ENCODE measurements around the gene TNS4.

TNS4 gene

GRCh38 chr17:40453881-40454612 is 47.4 kb downstream of the TNS4 start:
- DNase-seq = no peak

DNA sequence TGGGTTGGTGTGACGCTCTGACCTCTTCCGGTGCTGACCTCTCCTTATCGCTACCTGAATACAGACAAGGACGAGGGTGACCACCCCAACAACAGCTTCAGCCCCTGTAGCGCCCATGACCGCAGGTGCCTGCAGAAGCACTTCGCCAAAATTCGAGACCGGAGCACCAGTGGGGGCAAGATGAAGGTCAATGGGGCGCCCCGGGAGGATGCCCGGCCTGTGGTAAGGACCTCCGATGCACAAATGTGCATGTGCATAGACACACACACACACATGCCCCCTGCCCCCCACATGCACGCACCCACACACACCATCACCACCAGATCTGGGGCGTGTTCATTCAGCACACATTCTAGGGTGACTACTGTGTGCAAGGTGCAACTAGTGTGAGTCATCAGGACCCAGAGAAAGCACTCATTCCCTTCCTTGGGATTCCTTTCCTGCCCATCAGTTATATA is 48.5 kb downstream of the TNS4 start:
- no peak for DNase-seq

DNA sequence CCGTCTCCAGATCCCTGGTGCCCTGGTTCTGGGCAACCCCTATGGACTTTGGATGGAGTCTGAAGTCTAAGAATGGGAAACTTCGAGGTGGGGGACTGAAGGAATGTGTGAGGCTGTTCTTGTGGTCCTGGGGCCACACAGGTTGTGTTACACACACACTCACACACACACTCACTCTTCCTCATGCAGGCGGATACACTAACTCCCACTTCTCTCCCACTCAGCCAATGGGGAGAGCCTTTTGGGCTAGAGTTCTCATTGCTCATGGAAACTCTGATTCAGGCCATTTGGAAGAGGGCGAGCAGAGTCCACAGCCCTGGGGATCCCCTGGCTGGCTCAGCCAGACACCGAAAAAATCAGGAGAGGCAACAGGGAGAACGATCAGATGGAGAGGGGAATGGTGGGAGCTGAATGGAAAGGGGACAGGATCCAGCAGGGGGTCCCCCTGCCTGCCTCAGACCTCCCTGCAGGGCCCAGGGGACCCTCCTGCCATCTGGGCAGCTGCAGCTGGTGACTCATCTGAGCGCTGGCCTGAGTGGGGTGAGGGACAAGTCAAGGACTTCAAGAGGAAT is 49.1 kb downstream of the TNS4 start:
- peak in 1 of 2 experiments; percentile 29 for DNase-seq

GRCh38 chr17:40451420-40451819 is 50.0 kb downstream of the TNS4 start:
- DNase-seq = no peak

DNA sequence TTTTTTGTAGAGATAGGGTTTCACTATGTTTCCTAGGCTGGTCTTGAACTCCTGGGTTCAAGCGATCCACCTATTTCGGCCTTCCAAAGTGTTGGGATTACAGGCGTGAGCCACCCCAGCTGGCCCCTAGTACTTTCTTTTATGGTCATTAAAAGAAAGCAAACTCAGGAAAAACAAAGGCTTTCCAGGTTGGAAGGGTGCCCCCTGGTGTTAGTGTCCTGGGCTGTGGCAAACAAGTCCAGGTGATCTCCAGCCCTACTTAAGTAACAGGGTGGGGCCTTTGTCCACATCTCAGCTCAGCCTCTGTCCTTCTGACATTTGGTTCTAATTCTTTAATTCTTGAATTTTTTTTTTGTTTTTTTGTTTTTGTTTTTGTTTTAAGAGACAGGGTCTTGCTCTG is 51.2 kb downstream of the TNS4 start:
- peak; percentile 54 to 67 for DNase-seq

- no peak for DNase-seq
Measured at GRCh38 chr17:40448639-40449261, 52.7 kb downstream of the TNS4 start.

GRCh38 chr17:40448213-40448638 is 53.2 kb downstream of the TNS4 start:
- peak in 1 of 2 experiments; percentile 16 for DNase-seq

DNA sequence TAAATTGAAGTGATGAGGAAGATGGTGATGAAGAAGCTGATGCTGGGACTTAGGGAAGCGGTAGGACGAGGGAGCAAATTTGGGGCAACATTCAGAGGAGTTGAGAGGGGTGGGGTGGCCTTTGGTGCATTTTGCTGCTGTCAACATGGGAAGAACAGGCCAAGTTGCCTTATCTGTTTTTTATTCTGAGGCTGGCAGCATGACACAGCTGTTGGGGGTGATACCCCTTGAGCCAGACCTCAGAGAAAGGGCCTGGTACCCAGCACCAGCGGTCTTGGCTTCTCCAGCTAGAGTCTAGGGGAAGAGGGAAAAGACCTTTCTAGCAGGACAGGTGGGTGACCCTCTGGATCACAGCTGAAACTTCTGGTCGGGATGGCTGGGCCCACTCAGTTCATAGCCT is 53.6 kb downstream of the TNS4 start:
- DNase-seq = no peak

DNA sequence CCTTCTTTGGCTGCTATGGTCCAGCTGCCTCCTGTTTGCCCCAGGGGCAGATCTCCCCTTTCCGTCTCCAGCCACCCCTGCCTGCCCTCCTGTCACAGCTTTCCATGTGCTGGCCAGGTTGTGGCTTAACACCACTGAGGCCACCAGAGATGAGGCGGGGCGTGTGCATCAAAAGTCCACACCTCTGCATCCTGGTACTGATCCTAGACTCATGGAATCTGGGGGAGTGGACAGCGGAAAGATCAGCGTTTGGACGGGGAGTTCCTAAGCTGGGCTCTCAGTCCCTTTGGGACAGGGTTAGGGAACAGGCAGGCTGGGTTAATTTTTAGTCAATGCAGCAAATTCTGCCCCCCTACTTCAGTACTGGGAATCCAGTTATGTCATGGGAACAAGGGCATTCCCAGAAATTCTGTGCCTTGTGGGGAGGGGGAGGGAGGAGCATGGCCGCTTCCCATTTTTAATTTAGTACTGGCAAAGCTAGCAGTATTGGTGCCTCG is 54.2 kb downstream of the TNS4 start:
- no peak for DNase-seq

- no peak for DNase-seq
Measured at GRCh38 chr17:40445751-40446468, 55.5 kb downstream of the TNS4 start.

- peak; percentile 39 for DNase-seq
Measured at GRCh38 chr17:40443988-40444899, 57.2 kb downstream of the TNS4 start.

DNA sequence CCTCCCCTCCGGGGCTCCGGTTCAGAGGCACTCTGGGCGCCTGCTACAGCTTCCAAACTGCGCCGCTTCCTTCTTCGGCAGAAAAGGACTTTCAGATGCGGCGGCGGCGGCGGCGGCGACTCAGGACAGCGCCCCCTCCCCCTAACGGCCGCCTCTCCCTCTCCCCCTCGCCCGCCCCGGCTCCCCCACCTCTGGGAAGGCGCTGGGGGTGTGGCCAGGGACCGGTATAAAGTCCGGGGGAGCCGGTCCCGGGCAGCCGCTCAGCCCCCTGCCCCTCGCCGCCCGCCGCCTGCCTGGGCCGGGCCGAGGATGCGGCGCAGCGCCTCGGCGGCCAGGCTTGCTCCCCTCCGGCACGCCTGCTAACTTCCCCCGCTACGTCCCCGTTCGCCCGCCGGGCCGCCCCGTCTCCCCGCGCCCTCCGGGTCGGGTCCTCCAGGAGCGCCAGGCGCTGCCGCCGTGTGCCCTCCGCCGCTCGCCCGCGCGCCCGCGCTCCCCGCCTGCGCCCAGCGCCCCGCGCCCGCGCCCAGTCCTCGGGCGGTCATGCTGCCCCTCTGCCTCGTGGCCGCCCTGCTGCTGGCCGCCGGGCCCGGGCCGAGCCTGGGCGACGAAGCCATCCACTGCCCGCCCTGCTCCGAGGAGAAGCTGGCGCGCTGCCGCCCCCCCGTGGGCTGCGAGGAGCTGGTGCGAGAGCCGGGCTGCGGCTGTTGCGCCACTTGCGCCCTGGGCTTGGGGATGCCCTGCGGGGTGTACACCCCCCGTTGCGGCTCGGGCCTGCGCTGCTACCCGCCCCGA is 58.0 kb downstream of the TNS4 start, which contains the start of gene IGFBP4:
Gene IGFBP4 (plus strand): TSS at position 255 of the 792 bp plus-strand sequence. CDS start 286 bp downstream, at position 541.
- DNase-seq = peak; percentile 72 to 77

DNA sequence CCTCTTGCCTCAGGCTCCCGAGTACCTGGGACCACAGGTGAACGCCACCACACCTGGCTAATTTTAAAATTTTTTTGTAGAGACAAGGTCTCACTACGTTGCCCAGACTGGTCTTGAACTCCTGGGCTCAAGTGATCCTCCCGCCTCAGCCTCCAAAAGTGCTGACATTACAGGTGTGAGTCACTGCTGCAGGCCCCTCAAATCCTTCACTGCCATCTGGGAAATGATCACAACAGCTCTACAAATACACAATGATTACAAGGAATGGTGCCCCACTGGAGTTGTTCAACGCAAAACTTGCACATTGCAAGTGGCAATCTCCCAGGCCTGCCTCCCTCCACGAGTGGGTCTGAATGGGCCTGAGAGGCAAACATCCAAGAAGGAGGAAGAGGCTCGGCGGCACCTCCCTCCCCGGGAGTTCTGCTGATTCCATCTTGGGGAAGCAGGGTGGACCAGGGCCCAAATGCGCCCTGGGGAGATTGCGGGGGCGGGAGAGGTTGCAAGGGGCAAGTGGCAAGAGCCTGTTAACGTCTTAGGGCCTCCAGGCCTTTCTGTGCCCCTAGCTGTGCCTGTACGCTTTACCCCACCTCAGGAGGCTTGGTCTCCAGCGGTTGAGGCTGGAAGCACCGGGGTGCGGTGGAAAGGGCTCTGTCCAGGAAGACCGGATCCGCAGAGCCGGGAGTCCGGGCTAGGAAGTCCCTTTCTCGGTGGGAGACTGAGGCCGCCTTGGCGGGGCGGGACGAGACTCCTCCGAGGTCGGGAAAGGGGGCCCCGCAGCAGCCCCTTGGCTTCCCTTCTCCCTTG is 58.8 kb downstream of the TNS4 start:
- peak in 1 of 2 experiments; percentile 11 for DNase-seq

GRCh38 chr17:40440166-40440565 is 61.3 kb downstream of the TNS4 start:
- no peak for DNase-seq

- DNase-seq = no peak
Measured at GRCh38 chr17:40437095-40437732, 64.2 kb downstream of the TNS4 start.

DNA sequence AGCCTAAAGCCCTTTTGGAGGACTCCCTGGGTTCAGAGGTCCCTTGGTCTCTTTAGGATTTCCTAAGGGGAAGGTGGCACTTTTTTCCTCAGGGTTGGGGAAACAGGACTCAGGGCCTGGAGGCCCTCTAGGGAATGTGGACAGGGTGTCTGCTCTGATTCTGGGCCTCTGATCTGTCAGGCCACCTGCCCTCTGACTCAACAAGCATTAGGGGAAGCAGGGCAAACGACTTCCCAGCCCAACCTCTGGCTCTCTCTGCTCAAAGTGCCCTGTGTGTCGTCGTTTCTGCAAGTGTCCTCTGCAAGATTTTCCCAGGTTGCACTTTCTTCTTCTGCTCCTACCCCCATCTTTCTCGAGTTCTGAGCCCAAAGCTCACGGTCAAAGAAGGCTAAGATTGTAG is 64.8 kb downstream of the TNS4 start:
- DNase-seq = no peak

DNA sequence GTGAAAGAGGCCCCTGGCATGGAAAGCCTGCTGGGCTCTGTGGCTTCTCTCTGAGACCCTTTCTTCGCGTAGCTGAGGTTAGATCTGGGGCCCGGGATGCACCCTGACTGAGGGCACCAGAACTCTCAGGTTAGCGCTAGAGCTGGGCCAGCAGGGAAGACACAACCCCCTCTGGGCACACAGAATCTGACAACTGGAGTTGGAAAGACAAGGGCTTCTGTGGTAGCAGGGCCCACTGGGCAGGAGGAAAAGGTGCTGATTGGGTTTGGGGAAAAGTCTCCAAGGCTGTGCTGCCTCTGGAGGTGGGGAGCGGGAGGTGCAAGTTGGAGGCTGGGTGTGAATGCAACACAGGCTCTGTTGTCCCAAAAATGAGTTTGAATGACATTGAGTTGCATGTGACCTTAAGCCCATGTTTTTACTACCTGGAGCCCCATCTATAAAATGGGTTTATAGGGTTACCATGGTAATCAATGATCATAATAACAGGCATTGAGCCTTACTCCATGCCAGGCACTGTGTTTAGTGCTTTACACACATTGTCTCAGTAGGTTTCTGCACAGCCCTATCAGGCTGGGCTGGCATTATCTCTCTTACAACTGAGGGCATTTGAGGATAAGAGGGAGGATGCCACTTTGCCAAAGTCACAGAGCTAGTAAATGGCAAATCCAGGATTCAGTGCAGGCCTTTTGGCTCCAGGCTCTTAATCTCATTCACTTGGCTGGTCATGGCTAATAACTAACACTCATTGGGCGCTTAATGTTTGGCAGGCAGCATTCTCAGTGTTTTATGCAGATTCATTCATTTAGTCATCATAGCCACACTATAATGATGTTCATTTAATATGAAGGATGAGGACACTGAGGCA is 67.6 kb downstream of the TNS4 start:
- peak; percentile 31 to 44 for DNase-seq

GRCh38 chr17:40432864-40433528 is 68.4 kb downstream of the TNS4 start:
- no peak for DNase-seq

Data from activated CD4-positive, alpha-beta T cell treated with anti-CD3 and anti-CD28 coated beads, Interleukin-2, amount 50 U/mL, for 48 hours (primary cell).